HG03520 (cell line): Measurements from ENCODE around the gene CMIP.

ENCODE experiments used
- ATAC-seq: cut with Tn5 transposase; IDR thresholded peaks from one replicate; pipeline ENCODE4 v1.9.1; 2021; ENCODE audit warnings: mild to moderate bottlenecking, moderate library complexity; ENCODE audit not compliant: unreplicated experiment

Gene CMIP

DNA sequence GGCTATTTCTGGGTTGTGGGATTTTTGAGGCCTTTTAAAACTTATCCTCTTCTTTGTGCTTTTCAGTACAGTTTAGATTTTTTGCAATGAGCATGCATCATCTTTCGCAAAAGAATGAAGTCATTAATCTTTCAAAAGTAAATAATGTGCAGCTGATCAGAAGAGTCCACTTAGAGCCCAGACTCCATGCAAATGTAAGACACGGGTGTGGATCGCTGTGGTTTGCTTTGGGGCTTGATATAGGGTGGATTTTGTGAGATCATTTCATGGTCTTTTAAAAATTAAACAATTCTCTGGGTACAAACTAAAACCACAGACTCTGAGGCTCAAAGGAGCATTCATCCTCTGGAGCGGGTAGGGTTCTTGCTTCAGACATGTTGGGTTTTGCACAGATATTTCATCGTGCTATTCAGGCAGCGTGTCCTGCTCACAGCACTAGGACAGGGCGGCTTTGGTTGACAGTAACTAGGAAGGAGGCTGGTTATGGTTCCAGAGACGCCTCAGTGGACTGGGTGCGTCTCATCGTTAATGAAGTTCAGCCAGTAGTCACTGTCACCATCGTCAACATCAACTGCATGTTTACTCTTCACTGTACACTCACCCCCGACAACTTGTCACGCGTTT is 205.1 kb downstream of the CMIP start:
- no peak for ATAC-seq

DNA sequence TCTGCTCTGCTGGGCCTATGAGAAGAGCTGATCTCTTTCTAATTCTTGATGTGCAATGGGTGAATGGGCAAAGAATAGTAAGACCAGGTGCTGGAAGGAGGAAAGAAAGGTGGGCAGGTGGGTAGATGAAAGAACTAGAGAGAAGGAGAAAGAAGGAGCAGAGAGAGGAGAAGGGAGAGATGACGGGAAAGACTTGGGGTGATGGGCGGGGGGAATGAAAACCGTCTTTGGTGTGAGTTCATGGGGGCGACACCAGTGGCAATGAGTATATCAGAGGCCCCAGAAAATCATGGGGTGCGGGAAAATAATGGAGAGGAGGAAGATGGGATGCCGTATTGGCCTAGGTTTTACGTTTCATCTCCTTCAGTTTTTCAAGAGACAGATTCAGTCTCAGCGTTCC is 205.7 kb downstream of the CMIP start:
- ATAC-seq, result no peak

- ATAC-seq, result no peak
These were observed 206.5 kb downstream of the CMIP start for GRCh38 chr16:81650982-81651562.

- no peak for ATAC-seq
These were observed 207.4 kb downstream of the CMIP start for GRCh38 chr16:81651758-81652718.

DNA sequence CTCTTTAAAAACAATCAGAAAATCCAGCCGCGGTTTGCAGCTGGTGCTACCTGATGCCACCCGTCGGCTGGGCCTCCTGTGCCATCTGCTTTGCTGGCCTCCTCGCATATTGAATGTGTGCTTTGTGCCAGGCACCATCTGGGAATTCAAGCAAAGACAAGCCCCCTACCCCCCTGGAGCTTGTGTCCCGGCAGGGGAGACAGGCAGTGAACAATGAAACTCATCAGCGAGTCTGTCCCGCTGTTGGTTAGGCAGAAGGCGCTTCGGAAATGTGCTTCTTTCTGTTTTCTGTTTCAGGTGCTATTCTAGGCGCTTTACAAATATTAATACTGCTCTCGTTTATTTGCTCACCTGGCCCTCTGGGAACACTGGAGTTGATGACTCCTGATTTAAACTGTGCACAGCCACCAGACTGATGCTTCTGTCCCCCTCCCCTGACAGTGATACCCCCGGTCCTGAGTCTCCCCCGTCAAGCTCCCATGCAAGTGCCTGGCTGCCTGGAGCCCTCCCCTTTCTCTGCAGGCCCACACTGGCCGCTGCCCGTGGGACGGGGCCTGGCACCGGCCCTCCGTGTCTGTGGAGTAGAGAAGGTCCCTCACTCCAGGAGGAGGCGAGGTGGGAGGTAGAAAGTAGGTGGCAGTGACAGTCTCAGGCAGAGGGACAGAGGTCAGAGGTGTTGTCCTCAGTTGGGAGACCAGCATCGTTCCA is 208.3 kb downstream of the CMIP start:
- peak; percentile 47 for ATAC-seq

- no peak for ATAC-seq
These were observed 209.7 kb downstream of the CMIP start for GRCh38 chr16:81654346-81654745.

DNA sequence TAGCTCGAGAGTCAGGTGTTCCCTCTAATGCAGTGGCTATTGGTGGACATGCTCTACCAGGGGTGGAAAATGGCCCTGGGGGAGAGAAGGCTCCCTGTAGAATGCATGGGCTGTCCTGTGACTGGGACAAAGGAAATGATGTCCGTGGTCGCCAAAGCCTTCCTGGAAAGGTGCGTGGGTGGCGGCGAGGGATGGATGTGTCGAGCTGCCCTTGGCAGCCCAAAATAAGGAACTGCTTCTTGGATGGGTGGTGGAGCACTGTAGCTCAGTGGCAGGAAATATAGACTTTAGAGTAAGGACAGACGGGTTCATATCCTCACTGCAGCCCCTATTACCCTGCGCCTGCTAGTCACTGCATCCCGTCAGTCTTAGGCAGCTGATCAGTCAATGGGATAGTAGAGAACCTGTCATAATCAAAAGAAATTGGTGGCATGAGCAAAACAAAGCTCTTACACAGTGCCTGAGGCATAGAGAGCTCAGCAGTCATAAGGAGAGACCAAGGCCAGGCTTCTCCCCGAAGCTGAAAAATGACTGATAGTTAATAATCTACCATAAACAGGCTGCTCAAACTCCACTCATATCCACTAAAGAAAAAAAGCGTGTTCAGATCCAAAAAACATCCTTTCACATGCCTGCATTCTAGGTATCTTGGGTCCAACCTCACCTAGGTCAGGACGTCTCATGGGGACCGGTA is 211.0 kb downstream of the CMIP start:
- ATAC-seq, result no peak

GRCh38 chr16:81657224-81657623 is 212.6 kb downstream of the CMIP start:
- ATAC-seq, result peak; percentile 67

- ATAC-seq, result no peak
These were observed 213.2 kb downstream of the CMIP start for GRCh38 chr16:81657781-81658180.

- no peak for ATAC-seq
These were observed 213.8 kb downstream of the CMIP start for GRCh38 chr16:81658373-81658772.

GRCh38 chr16:81659249-81659648 is 214.6 kb downstream of the CMIP start:
- no peak for ATAC-seq

DNA sequence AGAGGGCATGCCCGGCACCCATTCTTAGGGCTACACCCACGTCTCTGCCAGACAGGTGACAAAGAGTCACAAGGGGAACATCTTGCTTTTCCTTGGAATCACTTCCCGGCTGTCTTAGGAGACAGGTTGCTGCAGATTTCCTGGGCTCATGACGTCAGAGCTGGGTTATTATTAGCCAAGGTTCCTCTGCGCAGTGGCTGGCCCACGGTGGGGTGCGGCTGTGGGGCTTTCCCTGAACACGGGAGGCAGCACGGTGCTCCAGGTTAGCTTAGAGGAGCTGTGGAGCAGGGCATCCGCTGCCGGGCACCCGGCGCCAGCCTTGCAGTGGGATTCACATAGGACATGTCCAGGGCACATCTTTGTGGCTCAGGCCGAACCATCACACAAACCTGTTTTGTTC is 216.5 kb downstream of the CMIP start:
- ATAC-seq, result no peak

DNA sequence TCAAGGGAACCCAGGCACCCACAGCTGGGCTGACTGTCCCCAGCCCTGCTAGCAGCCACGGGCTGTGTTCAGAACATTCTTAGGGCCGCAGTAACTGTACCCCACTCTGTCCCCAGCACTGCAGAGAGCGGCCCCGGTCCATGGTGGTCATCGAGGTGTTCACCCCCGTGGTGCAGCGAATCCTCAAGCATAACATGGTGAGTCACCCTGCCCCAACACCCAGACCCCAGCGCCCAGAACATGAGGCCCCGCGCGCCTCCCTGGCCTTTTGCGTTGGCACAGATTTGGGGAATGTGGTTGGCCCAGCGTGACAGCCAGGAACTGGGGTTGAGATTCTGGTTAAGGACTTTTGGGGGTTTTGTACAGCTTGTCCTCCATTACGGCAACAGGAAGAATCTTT is 219.5 kb downstream of the CMIP start:
- no peak for ATAC-seq

DNA sequence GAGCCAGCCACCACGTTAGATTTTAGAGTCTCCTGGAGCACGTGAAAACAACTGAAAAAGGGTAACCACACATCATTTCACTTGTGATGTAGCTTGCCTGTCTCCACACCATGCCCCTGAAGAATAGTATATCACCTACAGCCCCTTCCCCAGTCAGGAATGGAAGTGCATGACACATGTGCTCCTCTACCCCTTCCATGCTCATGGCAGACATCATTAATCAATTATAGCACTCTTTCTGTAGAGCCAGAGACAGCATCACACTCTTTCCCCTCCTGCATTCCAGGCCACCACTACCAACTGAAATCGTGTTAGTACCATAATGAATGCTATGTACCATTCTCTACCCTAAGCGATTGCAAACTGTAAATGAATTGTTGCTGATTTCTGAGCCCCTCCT is 221.0 kb downstream of the CMIP start:
- no peak for ATAC-seq

- no peak for ATAC-seq
These were observed 221.5 kb downstream of the CMIP start for GRCh38 chr16:81666113-81666512.

DNA sequence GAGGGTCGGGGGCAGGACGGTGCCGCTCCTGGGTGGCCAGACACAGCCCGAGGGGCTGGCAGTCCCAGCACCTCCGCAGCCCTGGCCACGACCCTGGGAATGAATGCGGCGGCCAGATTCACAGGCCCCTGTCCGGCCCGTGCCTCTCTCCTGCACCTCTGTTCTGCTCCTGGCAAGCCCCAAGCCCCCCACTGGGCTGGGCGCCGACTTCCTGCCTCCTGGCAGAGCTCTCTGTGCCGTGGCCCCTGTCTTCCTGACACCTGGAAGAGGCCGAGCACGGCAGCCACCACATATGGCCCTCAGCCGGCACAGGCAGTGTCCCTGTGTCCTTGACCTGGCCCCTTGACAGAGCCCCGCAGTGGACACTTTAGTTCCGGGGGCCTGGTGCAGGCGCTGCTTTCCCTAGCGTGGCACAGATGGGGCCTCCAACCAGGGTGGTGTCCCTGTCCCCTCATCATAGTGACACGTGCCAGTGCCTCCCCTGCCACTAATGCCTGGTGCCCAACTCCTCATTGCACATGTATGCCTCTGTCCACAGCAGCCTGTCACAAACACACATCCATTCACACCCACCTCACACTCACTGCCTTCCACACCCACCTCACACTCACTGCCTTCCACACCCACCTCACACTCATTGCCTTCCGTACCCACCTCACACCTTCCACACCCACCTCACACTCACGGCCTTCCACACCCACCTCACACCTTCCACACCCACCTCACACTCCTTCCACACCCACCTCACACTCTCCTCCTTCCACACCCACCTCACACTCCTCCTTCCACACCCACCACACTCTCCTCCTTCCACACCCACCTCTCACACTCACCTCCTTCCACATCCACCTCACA is 223.9 kb downstream of the CMIP start:
- ATAC-seq, result no peak

GRCh38 chr16:81669473-81670350 is 225.1 kb downstream of the CMIP start:
- ATAC-seq, result no peak

GRCh38 chr16:81671738-81672597 is 227.4 kb downstream of the CMIP start:
- no peak for ATAC-seq
